SK-N-SH (cell line): Measurements from ENCODE around the gene TES. TPM values are rescaled to one million over a fixed set of nuclear protein-coding genes. Genes with fewer than 3 reads are reported as not detected.

ENCODE experiments used
- CTCF ChIA-PET: fragments of 300-600, 350-600 bp; formaldehyde crosslinking; extraction: SDS; loops from one replicate; lab custom pipeline; 2021; lab: Yijun Ruan, JAX
- POLR2A ChIA-PET: fragments of 350-600 bp; sonication (Branson Sonifier 250); formaldehyde crosslinking; extraction: SDS; loops from one replicate; lab custom pipeline; 2020; ENCODE audit warnings: antibody characterized with exemption, inconsistent platforms; lab: Yijun Ruan, JAX
- DNase-seq: peaks from one replicate; pipeline ENCODE4 v3.0.0; 2012
- H2AFZ ChIP-seq: fragments of 200-600 bp; sonication (generic); 2 replicates; pipeline ENCODE4 v1.8.1; 2016; ENCODE audit warnings: antibody characterized with exemption, mild to moderate bottlenecking, low read depth
- H3F3A ChIP-seq: fragments of 200-600 bp; sonication (generic); replicated peaks from 2 replicates; pipeline ENCODE3; 2016; ENCODE audit warnings: antibody characterized with exemption, mild to moderate bottlenecking; ENCODE audit not compliant: insufficient read depth
- H3K27ac ChIP-seq, 2 experiments: fragments of 200-500 bp in 1 of 2; fragments of 200-600 bp in 1 of 2; sonication (Bioruptor generic) in 1 of 2; sonication (generic), shearing (Covaris generic) in 1 of 2; 2 replicates each; pipeline versions ENCODE4 v1.5.1 to v1.6.1; 2014 to 2016; ENCODE audit warnings: low read depth in 2 of 2, inconsistent platforms in 1 of 2, low read length in 1 of 2, mild to moderate bottlenecking in 1 of 2, mixed read lengths in 1 of 2
- H3K27me3 ChIP-seq: fragments of 200-600 bp; sonication (generic), shearing (Covaris generic); 2 replicates; pipeline ENCODE4 v1.6.1; 2016; ENCODE audit warnings: mixed run types; ENCODE audit not compliant: insufficient read depth
- H3K36me3 ChIP-seq, 2 experiments: fragments of 200-500 bp in 1 of 2; fragments of 200-600 bp in 1 of 2; sonication (Bioruptor generic) in 1 of 2; sonication (generic) in 1 of 2; replicated peaks in 1 of 2; 2 replicates each; pipeline versions ENCODE3 to v1.5.1; 2014 to 2016; ENCODE audit warnings: low read length in 1 of 2, mild to moderate bottlenecking in 1 of 2; ENCODE audit not compliant: insufficient read depth in 2 of 2, control insufficient read depth in 1 of 2
- H3K4me1 ChIP-seq, 2 experiments: fragments of 200-500 bp in 1 of 2; fragments of 200-600 bp in 1 of 2; sonication (Bioruptor generic) in 1 of 2; sonication (generic), shearing (Covaris generic) in 1 of 2; 2 replicates each; pipeline versions ENCODE4 v1.5.1 to v1.6.1; 2014 to 2016; ENCODE audit warnings: low read depth in 1 of 2, low read length in 1 of 2, mixed run types in 1 of 2; ENCODE audit not compliant: insufficient read depth in 2 of 2, control insufficient read depth in 1 of 2
- H3K4me2 ChIP-seq: fragments of 200-600 bp; sonication (generic), shearing (Covaris generic); 2 replicates; pipeline ENCODE4 v1.6.1; 2017; ENCODE audit warnings: mixed run types
- H3K4me3 ChIP-seq, 2 experiments: fragments of 200-500 bp in 1 of 2; fragments of 200-600 bp in 1 of 2; sonication (Bioruptor generic) in 1 of 2; sonication (generic), shearing (Covaris generic) in 1 of 2; 2 replicates each; pipeline versions ENCODE4 v1.5.1 to v1.8.1; 2014 to 2016; ENCODE audit warnings: low read depth in 2 of 2, inconsistent platforms in 1 of 2, low read length in 1 of 2, mild to moderate bottlenecking in 1 of 2, mixed read lengths in 1 of 2, moderate library complexity in 1 of 2
- H3K79me2 ChIP-seq: fragments of 200-600 bp; sonication (generic); 2 replicates; pipeline ENCODE4 v1.8.1; 2017; ENCODE audit warnings: mild to moderate bottlenecking; ENCODE audit not compliant: insufficient read depth
- H3K9ac ChIP-seq: fragments of 200-600 bp; sonication (generic); 2 replicates; pipeline ENCODE4 v1.6.1; 2017; ENCODE audit warnings: mixed run types
- H3K9me2 ChIP-seq: fragments of 200-600 bp; sonication (generic); 2 replicates; pipeline ENCODE4 v1.6.1; 2017; ENCODE audit warnings: mixed run types
- H3K9me3 ChIP-seq: fragments of 200-600 bp; sonication (generic); 2 replicates; pipeline ENCODE4 v1.6.1; 2017; ENCODE audit warnings: mixed run types, mild to moderate bottlenecking, moderate library complexity
- H4K20me1 ChIP-seq: fragments of 200-600 bp; sonication (generic); 2 replicates; pipeline ENCODE4 v1.6.1; 2017; ENCODE audit warnings: mild to moderate bottlenecking, mixed run types; ENCODE audit not compliant: insufficient read depth
- FOXM1 ChIP-seq: IDR thresholded peaks from 2 replicates; pipeline ENCODE4 v1.4.0; 2012; ENCODE audit warnings: low read depth, mild to moderate bottlenecking
- JUND ChIP-seq: IDR thresholded peaks from 2 replicates; pipeline ENCODE4 v1.4.0; 2012
- NFIC ChIP-seq: IDR thresholded peaks from 2 replicates; pipeline ENCODE4 v1.4.0; 2012; ENCODE audit warnings: borderline replicate concordance
- RCOR1 ChIP-seq: fragments of 150-350 bp; IDR thresholded peaks from 2 replicates; pipeline ENCODE4 v1.6.1; 2017; ENCODE audit warnings: antibody characterized with exemption, low read length
- REST ChIP-seq: IDR thresholded peaks from 2 replicates; pipeline ENCODE4 v1.6.1; 2012; ENCODE audit warnings: mild to moderate bottlenecking, low read depth, low read length, moderate library complexity
- RFX5 ChIP-seq: IDR thresholded peaks from 2 replicates; pipeline ENCODE4 v1.6.1; 2012; ENCODE audit warnings: mild to moderate bottlenecking, improper control_type of control experiment, low read length
- ZBTB33 ChIP-seq: IDR thresholded peaks from 2 replicates; pipeline ENCODE4 v1.4.0; 2012; ENCODE audit warnings: low read depth, borderline replicate concordance
- WGBS: methylation state at CpG from one replicate; pipeline ENCODE4 v1.1.6; 2017; ENCODE audit warnings: low lambda C conversion rate; 5-methylcytosine and 5-hydroxymethylcytosine counted together
- polyA plus RNA-seq, 3 experiments: library from polyadenylated mRNA; depleted of rRNA; stranded (reverse); fragments of >200 nt; gene quantifications; 2 replicates each; pipeline ENCODE4 v1.2.3, GENCODE V29; 2012
- TF ChIP-seq, protein P1 (sequence below): fragments of 150-350 bp; IDR thresholded peaks from 2 replicates; pipeline ENCODE4 v1.6.1; 2017; ENCODE audit warnings: antibody characterized with exemption, low read length, low read depth, borderline replicate concordance

The TES gene
- polyA plus RNA-seq, 1 of the 3 experiments (the other 2 are of a cell fraction) = 9.5 TPM

- H3K27ac ChIP-seq = no peak overlapping the region
- ChIA-PET CTCF (no interaction called here), POLR2A (no interaction called here)
- no peak overlapping the region for H3K4me3 ChIP-seq
- H3K4me2 ChIP-seq = no peak overlapping the region
- no peaks in the 10 kb centered on the region for H3K36me3 ChIP-seq
- H3K9me2 ChIP-seq = no peaks in the 10 kb centered on the region
- peaks cover 12% of the 10 kb centered on the region; the same call in 1 of the 2 replicates for H3K9me3 ChIP-seq
- 83% methylated on average over 1 of the region's 1 CpG for WGBS
- peaks cover 7% of the 10 kb centered on the region for H3F3A ChIP-seq
- no peaks in the 10 kb centered on the region for H3K27me3 ChIP-seq
- H3K79me2 ChIP-seq = no peaks in the 10 kb centered on the region
- H2AFZ ChIP-seq = no peak overlapping the region
- DNase-seq = no peak
- H4K20me1 ChIP-seq = no peaks in the 10 kb centered on the region
- 0 out of 4 replicates have a peak, but pooled peaks cover 0 to 4% of the 10 kb centered on the region in 2 experiments for H3K4me1 ChIP-seq
- H3K9ac ChIP-seq = no peak overlapping the region
- TF ChIP-seq REST = no peak
- no peak for TF ChIP-seq JUND
- no peak for TF ChIP-seq RFX5
- no peak for TF ChIP-seq RCOR1
- no peak for TF ChIP-seq FOXM1
- TF ChIP-seq ZBTB33 = no peak
Measured at GRCh38 chr7:116298055-116298454, 87.7 kb downstream of the TES start.

DNA sequence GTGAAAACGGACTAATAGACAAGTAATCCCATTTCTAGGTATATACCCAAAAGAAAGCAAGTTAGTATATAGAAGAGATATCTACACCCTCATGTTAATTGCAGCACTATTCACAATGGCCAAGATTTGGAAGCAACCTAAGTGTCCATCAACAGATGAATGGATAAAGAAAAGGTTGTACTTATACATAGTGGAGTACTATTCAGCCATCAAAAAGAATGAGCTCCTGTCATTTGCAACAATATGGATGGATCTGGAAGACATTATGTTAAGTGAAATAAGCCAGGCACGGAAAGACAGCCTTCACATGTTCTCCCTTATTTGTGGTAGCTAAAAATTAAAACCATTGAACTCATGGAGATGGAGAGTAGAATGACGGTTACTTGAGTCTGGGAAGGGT, 88.2 kb downstream of the TES start:
- Histone ChIP-seq H3K27me3 (no peaks in the 10 kb centered on the region), H3K4me1 (0 out of 4 replicates have a peak, but pooled peaks cover 0 to 4% of the 10 kb centered on the region in 2 experiments), H3K79me2 (no peaks in the 10 kb centered on the region), H3F3A (peaks cover 7% of the 10 kb centered on the region), H3K36me3 (no peaks in the 10 kb centered on the region), H3K9me2 (no peaks in the 10 kb centered on the region), H3K9ac (no peak overlapping the region), H3K27ac (no peak overlapping the region), H3K4me2 (no peak overlapping the region), H2AFZ (no peak overlapping the region), H3K4me3 (no peak overlapping the region), H4K20me1 (no peaks in the 10 kb centered on the region), H3K9me3 (peaks cover 9% of the 10 kb centered on the region; the same call in 1 of the 2 replicates)
- WGBS = 44% methylated on average over 3 of the region's 3 CpGs
- no peak for DNase-seq
- CTCF ChIA-PET = no interaction called here
- no peak for TF ChIP-seq FOXM1
- TF ChIP-seq NFIC = no peak
- TF ChIP-seq, protein P1, sequence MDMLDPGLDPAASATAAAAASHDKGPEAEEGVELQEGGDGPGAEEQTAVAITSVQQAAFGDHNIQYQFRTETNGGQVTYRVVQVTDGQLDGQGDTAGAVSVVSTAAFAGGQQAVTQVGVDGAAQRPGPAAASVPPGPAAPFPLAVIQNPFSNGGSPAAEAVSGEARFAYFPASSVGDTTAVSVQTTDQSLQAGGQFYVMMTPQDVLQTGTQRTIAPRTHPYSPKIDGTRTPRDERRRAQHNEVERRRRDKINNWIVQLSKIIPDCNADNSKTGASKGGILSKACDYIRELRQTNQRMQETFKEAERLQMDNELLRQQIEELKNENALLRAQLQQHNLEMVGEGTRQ = no peak
- POLR2A ChIA-PET = no interaction called here
